ENCODE data around the gene DNMT3A.

Gene DNMT3A

DNA sequence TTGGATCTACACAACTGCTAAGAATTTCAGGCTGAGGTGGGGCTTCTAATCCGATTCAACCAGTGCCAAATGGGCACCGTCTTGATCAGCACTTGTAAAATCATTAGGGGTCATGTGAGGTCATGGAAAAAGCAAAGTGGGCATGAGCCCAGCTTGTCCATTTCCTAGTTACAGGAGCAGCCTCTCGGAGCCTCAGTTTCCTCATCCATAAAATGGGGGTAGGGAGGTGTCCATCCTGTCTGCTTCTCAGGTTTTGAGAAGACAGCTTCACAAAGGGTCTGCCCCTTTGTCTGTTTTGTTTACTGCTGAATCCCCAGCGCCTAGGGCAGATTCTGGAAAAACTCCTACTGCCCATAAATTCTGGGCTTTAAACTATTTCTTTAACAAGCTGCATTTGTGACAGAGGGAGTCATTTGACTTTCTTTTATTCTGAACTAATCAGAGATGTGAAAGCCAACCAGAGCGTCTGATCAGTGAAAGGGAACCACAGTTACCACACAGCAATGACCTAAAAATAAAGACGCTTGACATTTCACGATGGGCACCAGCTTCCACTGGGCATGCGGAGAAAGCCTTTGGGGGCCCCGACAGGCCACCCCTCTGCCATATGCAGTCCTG, 38.9 kb downstream of the DNMT3A start:
- no peak for DNase-seq

DNA sequence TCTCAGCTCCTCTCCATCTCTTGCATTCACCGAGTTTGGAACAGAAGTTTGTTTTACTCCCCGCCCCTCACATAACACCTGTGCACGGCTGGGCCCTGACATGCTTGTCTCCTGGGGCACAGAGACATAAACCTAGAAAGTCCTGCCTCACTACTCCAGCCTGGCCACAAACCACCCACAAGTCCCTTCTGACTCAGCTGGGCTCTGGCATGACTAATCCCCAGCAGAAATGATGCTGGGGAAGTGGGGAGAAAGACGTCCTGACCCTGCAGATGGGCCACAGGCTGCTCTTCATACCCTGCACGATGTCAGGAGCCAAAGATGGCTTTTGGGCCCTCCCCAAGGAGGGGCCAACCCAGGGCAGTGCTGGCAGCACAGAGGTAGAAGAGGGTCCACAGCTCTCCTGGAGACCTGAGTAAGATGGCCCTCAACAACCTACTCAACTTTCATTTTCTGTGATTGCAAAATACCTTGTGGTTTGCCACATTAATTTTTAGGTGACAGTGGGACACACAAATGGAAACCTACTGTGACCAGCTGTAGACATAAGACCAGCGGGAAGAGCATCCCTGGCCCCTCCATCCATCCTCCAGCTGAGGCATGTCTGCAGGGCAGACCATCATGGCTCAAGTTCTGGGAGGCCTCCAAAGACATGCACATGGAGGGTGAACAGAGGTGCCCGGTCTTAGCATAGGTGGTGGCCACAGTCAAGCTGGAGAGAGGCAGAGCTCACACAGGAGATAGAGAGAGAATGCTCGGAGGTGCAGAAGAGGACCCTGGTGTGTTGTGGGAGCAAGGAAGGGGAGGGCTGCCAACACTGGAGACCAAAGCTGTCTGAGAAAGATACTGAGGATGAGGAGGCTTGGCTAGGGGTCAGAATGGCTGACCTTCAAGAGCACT, 40.0 kb downstream of the DNMT3A start:
- DNase-seq = peak; percentile 81

DNA sequence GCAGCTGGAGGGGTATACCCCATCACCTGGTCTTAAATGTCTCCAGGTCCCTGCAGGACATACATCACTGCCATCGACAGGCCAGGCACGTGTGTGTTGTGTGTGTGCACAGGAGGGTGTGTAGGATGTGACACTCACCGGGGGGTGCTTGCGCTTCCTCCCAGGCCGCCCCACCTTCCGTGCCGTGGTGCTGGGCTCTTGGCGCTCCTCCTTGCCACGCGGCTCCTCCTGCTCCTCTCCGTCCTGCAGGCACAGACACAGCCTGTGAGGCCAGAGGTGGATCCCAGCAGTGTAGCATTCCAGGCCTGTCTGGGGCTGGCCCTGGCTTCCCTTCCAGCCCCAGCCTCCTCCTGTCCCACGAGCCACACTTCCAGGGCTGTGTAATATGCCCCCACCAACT, 41.7 kb downstream of the DNMT3A start:
- no peak for DNase-seq

DNA sequence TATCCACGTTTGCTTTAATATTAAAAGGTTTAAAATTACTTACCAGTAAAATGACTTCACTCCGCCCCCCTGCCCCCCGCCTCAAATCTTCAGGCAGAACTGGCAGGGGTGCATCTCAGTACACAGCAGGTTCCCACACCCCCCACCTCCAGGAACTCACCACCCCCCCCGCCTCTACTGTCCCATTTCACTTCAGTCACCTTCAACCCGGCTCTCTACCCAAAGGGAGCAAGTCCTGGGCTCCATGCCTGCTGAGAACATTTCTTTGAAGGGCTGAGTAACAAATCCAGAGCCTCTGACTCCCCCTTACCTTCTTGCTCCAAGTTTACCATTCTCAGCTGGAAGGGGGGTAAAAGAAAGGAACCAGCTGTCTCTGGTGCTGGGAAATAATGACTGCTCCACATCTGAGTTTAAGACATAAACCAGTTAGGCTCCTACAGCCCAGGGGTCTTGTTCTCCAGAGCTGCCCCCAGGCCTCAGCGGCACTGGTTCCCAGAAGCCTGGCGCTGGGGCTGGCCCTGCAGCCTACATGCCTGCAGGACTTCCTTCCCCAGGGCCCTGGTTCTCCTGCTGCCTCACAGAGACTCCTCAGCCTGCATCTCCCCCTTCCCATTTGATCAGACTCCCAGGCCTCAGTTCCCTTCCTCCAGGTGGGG, 42.8 kb downstream of the DNMT3A start:
- no peak for DNase-seq

DNA sequence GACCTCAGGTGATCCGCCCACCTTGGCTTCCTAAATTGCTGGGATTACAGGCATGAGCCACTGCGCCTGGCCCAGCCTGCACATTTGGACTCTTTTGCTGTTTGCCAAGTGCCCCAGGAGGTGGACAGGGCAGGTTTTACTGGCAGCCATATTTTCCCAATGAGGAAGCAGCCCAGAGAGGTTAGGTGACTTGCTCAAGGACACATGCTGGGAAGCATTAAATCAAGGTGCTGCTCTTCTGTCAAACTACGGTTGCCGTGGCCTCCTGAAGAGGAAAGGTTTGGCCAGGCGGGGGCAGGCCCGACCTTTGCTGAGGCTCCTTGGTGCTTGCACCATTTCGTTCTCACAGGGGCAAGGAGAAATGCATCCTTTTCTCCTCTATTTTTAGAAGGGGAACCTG, 44.0 kb downstream of the DNMT3A start:
- peak; percentile 30 for DNase-seq

DNA sequence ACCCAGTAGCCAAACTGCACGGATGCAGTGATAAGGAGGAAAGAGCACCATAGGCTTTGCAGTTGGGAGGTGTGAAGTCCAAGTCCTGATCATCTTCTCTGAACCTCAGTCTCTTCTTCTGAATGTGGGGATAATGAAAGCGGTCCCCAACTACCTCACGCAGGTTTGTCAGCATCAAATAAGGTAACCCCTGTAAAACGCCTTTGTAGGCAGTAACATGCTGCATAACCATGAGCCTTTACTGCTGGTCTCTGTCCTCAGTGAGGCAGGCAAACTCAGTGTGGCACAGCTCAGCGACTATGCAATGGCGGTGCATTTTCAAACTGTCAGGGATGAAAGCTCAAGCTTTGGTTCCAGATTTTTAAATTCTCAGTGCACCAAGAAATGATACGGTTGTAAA, 46.1 kb downstream of the DNMT3A start:
- no peak for DNase-seq

DNA sequence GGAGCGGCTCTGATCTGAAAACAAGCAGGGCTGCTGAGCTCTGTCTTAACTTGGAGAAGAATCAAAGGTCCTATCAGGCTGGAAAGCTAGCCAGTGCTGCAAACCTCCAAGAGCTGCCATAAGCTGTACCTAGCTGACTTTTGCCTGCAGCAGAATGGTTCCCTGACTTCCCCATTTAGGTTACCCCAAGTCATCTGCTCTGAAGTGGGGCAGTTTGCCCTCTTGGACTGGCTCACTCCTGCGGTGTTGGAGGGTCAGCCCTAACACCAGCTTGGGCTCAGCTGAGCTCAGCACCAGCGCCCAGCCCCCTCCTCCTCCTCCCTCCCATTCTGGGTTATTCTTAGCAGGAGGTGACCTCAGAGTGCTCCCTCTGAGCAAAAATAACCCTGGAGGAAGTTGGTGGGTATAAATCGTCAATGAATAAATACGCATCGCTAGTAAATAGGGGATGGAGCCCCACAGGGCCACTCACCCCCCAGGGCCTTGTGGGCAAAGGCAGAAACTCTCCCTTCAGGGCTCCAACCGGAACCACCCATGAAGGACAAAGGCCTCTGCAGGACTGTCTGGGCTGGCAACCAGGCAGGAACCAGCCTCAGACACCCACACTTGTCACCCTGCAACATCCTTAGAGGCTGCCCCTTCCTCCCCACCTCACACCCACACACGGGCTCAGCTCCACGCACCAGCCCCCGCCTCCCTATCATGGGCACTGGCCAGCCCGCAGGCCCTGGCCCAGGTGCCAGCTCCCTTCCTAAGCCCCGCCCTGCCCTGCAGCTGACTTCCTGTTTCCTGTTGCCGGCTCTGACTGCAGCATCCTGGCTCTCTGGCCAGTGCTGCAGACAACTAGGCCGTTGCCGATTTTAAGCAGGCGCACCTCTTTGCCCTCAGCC, 46.9 kb downstream of the DNMT3A start:
- peak; percentile 93 for DNase-seq

DNA sequence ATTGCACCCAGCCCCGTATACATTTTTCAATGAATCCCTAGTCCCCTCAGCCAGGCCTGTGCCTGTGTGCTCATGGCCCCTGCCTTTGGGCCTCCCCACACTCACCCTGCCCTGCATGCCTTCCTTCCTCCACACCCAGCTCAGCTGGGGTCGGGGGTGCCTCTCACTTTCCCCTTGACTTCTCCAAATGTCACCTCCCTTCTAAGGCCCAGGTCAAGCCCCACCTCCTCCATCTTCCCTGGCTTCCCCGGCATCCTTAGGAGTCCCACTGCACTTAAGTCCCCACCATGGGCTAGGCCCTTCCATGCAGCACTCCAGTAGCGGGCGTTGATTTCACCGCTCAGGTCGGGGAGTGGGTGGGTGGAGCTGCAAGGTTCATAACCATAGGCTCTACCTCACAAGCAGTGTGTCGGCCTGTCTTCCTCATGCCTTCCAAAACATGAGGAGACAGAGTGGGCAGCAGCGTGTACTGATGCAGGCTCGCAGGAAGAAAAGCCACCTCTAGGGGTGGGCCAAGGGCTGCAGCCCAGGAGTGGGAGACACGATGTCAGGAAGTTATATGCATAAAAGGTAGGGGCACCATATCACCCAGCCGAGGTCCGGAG, 47.7 kb downstream of the DNMT3A start:
- no peak for DNase-seq

DNA sequence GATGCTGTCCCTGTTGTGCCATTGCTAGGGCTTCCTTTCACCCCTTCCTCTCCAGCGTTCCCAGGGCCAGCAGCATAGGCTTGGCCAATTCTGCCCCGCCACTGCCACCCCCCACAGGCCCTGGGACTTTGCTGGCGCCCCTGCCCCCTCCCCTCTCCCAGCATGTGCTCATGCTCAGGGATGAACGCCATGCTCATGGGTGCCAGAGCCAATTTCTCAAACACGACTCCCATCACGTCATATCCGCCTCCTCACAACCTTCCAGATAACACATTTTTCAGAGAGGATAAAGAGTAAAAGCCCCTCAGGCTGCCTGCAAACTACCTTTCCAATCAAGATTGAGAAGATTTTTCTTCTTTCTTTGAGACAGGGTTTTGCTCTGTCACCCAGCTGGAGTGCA, 48.6 kb downstream of the DNMT3A start:
- no peak for DNase-seq

DNA sequence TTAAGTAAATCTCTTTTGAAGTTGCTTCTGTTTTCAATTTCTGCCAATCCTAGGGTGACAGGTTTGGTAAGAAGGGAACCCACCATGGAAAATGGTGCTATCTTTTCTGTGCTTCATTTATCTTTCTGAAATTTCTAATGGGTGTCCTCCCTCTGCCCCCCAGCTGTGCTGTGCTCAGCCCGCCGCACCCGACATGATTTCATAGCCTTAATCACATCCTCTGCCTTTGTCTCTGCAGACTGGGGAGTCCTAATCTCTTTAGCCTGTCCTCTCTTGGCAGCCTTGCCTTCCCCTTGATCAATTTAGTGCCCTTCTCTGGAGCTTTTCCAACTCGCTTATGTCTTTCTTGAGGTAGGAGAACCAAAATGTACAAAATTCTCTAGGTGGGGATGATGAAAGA, 49.3 kb downstream of the DNMT3A start:
- no peak for DNase-seq

DNA sequence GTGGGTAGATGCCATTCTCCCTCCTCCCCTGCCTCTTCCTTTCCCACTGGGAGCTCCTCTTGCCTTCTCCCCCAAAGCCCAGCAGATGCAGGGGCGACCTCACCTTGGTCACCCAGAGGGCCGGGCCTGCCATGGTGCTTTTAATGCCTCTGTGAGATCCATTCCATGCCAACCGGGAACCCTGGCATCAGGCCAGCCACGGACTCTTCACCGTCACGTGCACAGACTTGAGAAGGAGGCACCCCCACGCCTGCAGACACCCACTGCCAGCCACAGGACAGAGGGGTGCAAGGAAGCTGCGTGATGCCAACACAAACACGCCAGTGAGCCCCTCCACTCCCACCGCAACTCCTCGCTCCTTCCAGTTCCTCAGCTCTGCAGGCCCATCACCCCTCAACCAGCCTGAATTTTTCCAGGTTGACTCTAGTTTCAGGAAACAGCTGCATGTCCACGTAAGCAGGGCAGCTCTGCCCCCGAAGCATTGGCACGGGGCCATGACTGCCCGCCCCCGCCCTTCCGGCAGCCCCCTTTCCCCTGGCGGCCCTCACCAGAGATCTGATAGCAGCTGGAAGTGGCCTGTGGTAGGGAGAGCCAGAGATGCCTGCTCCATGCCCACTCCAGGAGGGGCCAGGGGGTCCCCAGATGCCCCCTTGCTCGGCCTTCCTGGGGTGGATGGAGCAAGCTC, 50.8 kb downstream of the DNMT3A start:
- DNase-seq = no peak

DNA sequence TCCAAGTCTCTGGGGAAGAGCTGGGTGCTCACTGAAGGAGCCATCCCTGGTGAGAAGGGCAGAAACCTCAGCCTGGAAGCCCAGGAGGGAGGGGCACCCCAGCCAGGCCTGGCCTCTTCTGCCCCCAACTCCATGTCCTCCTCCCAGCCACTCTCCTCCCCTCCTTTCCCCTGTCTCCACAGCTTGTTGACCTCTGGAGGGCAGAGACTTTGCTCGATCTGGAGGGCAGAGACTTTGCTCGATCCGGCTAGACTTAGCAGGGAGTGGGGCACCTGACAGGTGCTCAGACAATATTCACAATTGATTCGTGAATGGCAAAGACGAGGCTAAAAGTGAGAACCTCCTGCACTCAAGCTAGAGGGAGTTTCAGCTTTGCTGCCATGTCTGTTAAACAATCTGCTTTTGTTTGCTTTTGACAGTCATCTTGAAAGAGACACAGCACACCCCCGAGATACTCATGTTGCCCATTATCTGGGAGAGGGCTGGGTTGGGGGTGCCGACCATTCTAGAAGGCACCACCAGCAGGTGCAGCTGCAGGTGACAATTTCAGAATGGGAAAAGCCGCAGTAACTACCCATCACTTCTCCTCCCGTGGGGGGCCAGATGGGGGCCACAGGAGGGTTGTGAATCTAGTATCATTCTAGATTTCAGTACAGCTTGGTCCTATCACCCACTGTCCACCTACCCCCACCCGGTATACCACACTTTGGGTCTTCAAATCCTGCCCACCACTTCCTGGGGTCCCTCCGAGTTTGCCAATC, 54.8 kb downstream of the DNMT3A start:
- DNase-seq = no peak

DNA sequence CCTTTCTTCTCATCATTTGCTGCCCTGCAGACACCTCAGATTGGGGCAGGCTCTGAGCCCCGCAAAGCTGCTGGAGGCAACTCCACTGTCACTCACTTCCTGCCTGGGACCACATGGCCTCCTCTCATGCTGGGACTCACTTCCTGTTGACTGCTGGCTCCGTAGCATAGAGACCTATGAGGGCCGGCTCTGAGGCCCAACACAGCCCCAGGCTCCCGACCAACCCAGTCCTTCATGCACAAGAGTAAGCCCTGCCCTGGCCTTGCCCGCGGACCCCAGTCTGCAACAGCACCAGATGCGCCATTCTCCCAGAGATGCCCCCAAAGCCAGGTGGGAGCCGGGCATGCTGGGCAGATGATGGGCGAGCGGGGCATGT, 55.7 kb downstream of the DNMT3A start:
- peak; percentile 26 for DNase-seq

DNA sequence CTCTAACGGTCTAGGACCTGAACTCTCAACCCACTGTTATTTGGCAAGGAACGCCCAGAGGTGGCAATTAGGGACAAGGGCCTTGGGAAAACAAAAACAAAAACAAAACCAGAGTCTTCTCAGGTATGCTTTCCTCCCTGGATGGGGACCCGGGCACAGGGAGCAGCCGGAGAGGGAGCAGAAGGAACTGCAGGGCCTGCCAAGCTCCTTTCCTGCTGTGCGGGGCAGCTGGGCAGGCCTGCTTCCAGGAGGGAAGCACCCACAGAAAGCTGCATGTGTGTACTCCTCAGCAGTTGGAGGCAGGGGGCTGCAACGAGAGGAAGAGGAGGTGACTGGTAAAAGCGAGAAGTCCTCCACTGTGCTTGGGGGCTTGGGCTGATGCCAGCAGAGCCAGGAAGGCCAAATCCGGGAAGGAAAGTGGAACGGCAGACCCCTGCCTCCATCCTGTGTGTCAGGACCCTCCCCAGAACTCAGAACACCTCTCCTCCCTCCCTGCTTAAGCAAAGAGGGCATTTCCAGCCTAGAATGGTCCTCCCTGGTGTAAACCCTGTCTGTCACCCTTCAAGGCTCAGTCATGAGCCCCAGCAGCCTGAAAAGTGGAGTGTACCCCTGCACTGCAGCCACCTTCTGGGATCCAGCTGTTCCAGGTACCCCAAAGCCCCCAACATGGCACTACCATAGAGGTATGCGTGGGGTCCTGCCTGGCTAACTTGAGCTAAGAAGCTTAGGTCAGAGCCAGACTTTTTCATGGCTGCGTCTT, 56.3 kb downstream of the DNMT3A start:
- no peak for DNase-seq

DNA sequence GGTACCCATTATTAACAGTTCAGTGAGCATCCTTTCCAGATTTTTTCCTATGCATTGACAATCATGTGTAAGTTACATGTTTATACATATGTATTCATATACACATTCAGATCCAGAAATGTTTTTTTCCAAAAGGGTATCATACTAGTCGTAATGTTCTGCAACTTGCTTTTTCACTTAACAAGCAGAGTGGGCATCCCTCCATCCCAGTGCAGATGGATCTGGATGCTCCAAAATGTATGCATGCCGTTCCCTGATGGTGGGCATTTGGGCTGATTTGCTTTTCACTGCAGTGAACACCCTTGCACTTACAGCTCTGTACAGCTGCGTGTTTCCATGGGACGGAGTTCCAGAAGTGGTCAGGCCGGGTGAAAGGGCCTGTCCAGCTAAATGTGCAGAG, 57.0 kb downstream of the DNMT3A start:
- no peak for DNase-seq

DNA sequence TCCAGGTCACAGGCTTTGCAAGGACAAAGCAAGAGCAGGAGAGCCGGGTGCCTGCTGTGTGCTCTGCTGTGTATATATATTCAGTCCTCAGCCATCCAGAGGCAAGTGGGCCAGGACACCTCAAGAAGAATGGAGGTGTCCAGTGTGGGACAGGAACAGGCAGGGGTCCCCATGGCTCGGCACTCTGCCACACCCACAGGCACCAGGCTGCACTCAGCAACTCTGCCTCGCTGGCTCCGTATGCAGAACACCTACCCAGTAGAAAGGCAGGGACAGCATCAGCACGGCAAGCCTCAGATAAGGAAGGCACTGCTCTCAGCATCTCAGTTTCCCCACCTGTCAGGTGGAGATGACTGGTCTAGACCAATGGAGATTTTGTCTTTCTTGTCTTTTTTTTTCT, 57.8 kb downstream of the DNMT3A start:
- no peak for DNase-seq

DNA sequence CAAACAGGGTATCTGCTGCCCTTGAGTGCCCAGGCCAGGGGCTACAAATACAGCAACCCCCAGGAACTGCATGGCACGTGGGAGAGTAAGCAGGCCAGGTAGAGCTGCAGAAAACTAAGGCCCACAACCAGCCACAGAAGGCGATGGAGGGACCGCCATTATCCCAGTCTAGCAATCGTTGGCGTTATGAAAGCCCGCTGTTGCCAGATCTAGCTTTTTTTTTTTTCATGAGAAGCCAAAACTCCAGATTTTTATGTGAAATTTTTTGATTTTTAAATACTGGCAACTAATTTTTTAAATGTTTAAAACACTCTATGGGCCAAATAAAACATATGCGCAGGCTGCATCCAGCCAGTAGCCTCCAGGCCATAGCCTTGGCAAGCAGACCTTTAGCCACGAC, 59.8 kb downstream of the DNMT3A start:
- no peak for DNase-seq

DNA sequence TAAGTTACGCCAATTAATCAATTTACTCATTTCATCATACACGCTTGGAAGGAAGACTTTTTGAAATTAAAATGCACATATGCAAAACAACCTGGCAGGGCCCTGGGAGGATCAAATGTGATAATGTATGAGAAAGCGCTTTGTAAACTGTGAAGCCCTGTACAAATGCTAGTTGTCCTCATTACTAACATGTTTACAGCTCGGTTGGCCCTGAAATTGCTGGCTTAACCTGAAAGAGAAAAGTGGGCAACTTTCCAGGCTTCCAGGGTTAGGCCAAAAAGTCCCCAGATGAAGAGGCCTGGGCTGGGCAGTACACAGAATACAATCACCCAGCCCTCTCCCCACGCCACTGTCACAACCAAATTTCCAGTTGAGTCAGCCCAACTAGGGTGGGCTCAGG, 60.2 kb downstream of the DNMT3A start:
- peak; percentile 54 for DNase-seq

DNA sequence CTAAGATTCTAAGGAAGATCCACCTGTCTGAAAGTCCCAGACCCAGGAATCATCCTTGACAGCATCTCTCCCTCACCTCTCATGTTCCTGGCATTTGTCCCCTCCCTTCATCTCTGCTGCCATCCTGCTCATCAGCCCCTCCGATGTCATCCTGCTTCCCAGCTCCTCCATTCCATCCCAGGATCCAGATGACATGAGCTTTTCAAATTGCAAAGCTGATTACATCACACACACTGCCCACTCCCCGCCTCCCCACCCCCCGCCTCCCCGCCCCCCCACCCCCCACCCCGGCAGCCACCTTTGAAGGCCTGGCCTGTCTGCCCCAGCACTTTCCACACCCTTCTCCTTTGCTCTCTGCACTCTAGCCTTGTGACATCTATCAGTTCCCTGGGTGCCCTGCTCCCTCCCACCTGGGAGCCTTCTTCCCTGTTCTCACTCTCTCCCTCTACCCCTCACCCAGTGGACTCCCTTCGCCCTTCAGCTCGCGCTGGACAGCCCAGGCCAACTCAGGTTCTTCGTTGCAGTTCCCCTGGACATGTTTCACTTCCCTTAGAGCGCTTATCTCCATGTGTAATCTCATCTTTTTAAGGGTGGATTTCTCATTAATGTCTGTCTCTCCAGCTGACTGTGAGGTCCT, 61.6 kb downstream of the DNMT3A start:
- DNase-seq = no peak

DNA sequence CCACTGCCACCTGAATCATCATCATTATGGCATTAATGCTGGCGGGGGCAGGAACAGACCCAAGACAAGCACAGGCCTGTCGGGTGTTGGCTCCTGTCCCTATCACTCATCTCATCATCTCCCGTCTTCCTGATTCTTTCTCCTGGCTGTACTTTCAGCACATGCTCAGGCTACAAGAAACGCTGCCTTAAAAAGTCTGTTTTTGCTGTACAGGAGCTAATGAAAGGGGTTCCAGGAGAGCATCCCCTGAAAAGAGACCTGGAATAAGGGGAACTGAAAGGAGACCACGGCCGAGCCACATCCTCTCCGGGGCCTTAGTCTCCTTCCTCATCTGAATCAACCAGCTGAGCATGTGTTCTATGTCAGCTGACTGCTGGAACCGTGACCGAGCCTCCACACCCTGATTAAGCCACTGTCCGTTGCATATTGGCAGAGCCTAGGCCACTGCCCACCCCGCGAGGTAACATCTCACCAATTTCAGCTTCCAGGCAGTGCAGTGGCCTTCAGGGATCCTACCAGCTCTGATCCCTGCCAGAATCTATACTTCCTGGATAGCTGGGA, 62.6 kb downstream of the DNMT3A start:
- peak; percentile 81 for DNase-seq

Measured in RPMI8226 (cell line).